GM19395 (cell line): ENCODE measurements around the gene CRABP2.

ENCODE experiments used
- ATAC-seq: cut with Tn5 transposase; IDR thresholded peaks from one replicate; pipeline ENCODE4 v1.9.1; 2021; ENCODE audit warnings: mild to moderate bottlenecking, moderate library complexity; ENCODE audit not compliant: unreplicated experiment

CRABP2 gene

GRCh38 chr1:156657741-156658319, 47.6 kb downstream of the CRABP2 start:
- ATAC-seq: no peak

- ATAC-seq: no peak
These were observed 48.3 kb downstream of the CRABP2 start for GRCh38 chr1:156656806-156657740.

GRCh38 chr1:156655904-156656516, 49.4 kb downstream of the CRABP2 start:
- no peak for ATAC-seq

GRCh38 chr1:156655151-156655903, 50.1 kb downstream of the CRABP2 start:
- no peak for ATAC-seq

- ATAC-seq: no peak
These were observed 50.7 kb downstream of the CRABP2 start for GRCh38 chr1:156654700-156655099.

- no peak for ATAC-seq
These were observed 52.4 kb downstream of the CRABP2 start for GRCh38 chr1:156652992-156653355.

- ATAC-seq: no peak
These were observed 53.0 kb downstream of the CRABP2 start for GRCh38 chr1:156652131-156652991.
